ENCODE data around the gene EXOSC10.

Gene EXOSC10

GRCh38 chr1:11143907-11144306 is 44.2 kb upstream of the EXOSC10 start:
- Histone ChIP-seq H3K27me3 (ENCODE audit: control insufficient read depth in 3 of 3, insufficient read depth in 3 of 3, low read depth in 1 of 3, low read length in 3 of 3) (no peaks in the 10 kb centered on the region), H4K91ac (ENCODE audit: low read depth, low read length, poor library complexity) (no peak overlapping the region), H2AFZ (ENCODE audit: low read length) (no peak overlapping the region), H2BK12ac (ENCODE audit: low read length) (no peak overlapping the region), H3K4me1 (ENCODE audit: control insufficient read depth in 2 of 2, insufficient read depth in 1 of 2, low read depth in 1 of 2, low read length in 2 of 2) (no peaks in the 10 kb centered on the region), H3K4me2 (ENCODE audit: insufficient read depth, low read length, poor library complexity, severe bottlenecking) (no peak overlapping the region), H3K27ac (replicated peaks; ENCODE audit: low read length) (no peak overlapping the region), H2BK15ac (ENCODE audit: low read length) (no peak overlapping the region), H3K9me3 (replicated peaks in 1 of 2; ENCODE audit: control insufficient read depth in 2 of 2, insufficient read depth in 1 of 2, low read depth in 1 of 2, low read length in 2 of 2) (no peaks in the 10 kb centered on the region), H2BK5ac (ENCODE audit: low read length) (no peak overlapping the region), H3K4me3 (ENCODE audit: low read length in 2 of 2) (no peak overlapping the region), H3K9ac (ENCODE audit: low read depth, low read length, poor library complexity) (no peak overlapping the region), H2AK5ac (ENCODE audit: low read depth, low read length) (no peak overlapping the region), H4K8ac (ENCODE audit: low read depth, low read length) (no peak overlapping the region), H3K4ac (ENCODE audit: low read length) (no peak overlapping the region), H3K79me1 (ENCODE audit: low read depth, low read length) (no peaks in the 10 kb centered on the region), H2BK120ac (ENCODE audit: low read depth, low read length) (no peak overlapping the region), H3K23ac (ENCODE audit: low read depth, low read length, poor library complexity) (no peak overlapping the region), H3K36me3 (replicated peaks in 1 of 2; ENCODE audit: control insufficient read depth in 2 of 2, insufficient read depth in 2 of 2, low read length in 2 of 2) (peaks cover 27 to 85% of the 10 kb centered on the region in 2 donors), H3K18ac (ENCODE audit: low read length) (no peak overlapping the region), H3K14ac (ENCODE audit: low read length) (no peak overlapping the region)
- no peak for DNase-seq (ENCODE audit: low spot score)
- no CpG with 5 or more reads among the region's 2 CpGs for WGBS, 2 donors (ENCODE audit: extremely low coverage in 2 of 2, insufficient read length in 2 of 2, insufficient replicate concordance in 1 of 2)

DNA sequence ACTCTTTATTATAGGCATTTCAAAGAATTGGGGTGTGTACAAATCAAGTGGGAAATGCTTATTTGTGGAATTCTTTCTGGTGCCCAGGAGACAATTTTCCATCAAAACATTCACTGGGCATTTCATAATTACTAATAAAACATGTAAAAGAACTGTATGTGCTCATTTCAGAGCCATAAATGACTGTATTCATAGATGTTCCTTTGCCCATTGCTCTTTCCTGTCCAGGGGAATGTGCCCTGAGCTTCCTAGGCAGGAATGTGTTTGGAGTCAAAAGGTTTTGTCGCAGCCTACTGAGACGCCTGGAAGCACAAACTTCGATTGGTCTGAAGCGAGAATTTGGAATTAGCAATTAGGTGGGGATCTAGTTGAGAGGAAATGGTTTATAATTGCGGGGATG is 43.7 kb upstream of the EXOSC10 start:
- Histone ChIP-seq H3K23ac (ENCODE audit: low read depth, low read length, poor library complexity) (no peak overlapping the region), H4K91ac (ENCODE audit: low read depth, low read length, poor library complexity) (no peak overlapping the region), H2BK5ac (ENCODE audit: low read length) (no peak overlapping the region), H3K4me3 (ENCODE audit: low read length in 2 of 2) (no peak overlapping the region), H3K4me2 (ENCODE audit: insufficient read depth, low read length, poor library complexity, severe bottlenecking) (no peak overlapping the region), H3K18ac (ENCODE audit: low read length) (no peak overlapping the region), H3K36me3 (replicated peaks in 1 of 2; ENCODE audit: control insufficient read depth in 2 of 2, insufficient read depth in 2 of 2, low read length in 2 of 2) (peaks cover 28 to 86% of the 10 kb centered on the region in 2 donors), H3K79me1 (ENCODE audit: low read depth, low read length) (no peaks in the 10 kb centered on the region), H2BK120ac (ENCODE audit: low read depth, low read length) (no peak overlapping the region), H3K9me3 (replicated peaks in 1 of 2; ENCODE audit: control insufficient read depth in 2 of 2, insufficient read depth in 1 of 2, low read depth in 1 of 2, low read length in 2 of 2) (no peaks in the 10 kb centered on the region), H3K4me1 (ENCODE audit: control insufficient read depth in 2 of 2, insufficient read depth in 1 of 2, low read depth in 1 of 2, low read length in 2 of 2) (no peaks in the 10 kb centered on the region), H3K14ac (ENCODE audit: low read length) (no peak overlapping the region), H4K8ac (ENCODE audit: low read depth, low read length) (no peak overlapping the region), H3K27ac (replicated peaks; ENCODE audit: low read length) (no peak overlapping the region), H2AK5ac (ENCODE audit: low read depth, low read length) (no peak overlapping the region), H2BK15ac (ENCODE audit: low read length) (no peak overlapping the region), H3K27me3 (ENCODE audit: control insufficient read depth in 3 of 3, insufficient read depth in 3 of 3, low read depth in 1 of 3, low read length in 3 of 3) (no peaks in the 10 kb centered on the region), H2AFZ (ENCODE audit: low read length) (no peak overlapping the region), H2BK12ac (ENCODE audit: low read length) (no peak overlapping the region), H3K9ac (ENCODE audit: low read depth, low read length, poor library complexity) (no peak overlapping the region), H3K4ac (ENCODE audit: low read length) (no peak overlapping the region)
- no peak for DNase-seq (ENCODE audit: low spot score)
- 100% methylated on average over 2 of the region's 5 CpGs; no CpG with 5 or more reads in 1 of the 2 donors for WGBS, 2 donors (ENCODE audit: extremely low coverage in 2 of 2, insufficient read length in 2 of 2, insufficient replicate concordance in 1 of 2)

DNA sequence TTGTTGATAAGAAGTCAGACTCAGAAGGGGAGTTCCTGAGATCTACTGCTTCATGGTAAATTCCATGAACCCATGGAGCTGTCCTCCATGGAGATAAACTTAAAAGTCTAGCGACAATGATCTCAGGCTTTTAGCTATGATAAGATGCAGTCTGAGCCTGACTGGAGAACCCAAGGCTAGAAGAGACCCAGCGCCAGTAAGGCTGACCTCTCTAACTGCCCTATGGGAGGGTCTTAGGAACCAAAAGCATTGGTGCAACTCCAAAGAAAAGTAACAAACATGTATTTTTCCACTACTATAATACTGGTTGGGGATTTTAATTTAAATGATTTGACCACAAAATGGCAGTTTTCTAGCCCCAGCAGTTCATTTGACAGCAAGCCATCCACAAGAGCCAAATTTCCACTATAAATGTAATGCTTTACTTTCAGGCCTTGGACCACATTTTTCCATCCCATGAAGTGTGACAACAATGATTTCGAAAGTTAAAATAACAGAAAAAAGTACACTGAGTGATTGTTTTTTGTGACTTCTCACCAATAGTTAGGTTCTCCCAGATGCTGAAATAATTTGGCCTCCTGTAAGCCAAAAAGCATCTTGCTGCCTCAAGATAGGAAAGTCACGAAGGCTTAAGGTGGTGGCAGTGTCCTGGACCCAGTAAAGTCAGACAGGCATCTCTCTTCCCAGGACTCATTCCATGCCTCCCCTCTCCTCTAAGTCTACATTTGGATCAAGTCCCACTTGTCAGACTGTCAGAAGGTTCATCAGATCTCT is 43.1 kb upstream of the EXOSC10 start:
- H2AFZ ChIP-seq (ENCODE audit: low read length): no peak overlapping the region
- H2BK12ac ChIP-seq (ENCODE audit: low read length): no peak overlapping the region
- H3K23ac ChIP-seq (ENCODE audit: low read depth, low read length, poor library complexity): no peak overlapping the region
- no peak overlapping the region for H3K9ac ChIP-seq (ENCODE audit: low read depth, low read length, poor library complexity)
- H3K27me3 ChIP-seq (ENCODE audit: control insufficient read depth in 3 of 3, insufficient read depth in 3 of 3, low read depth in 1 of 3, low read length in 3 of 3): no peaks in the 10 kb centered on the region
- H2BK120ac ChIP-seq (ENCODE audit: low read depth, low read length): no peak overlapping the region
- H2BK15ac ChIP-seq (ENCODE audit: low read length): no peak overlapping the region
- H3K18ac ChIP-seq (ENCODE audit: low read length): no peak overlapping the region
- H3K36me3 ChIP-seq (replicated peaks in 1 of 2; ENCODE audit: control insufficient read depth in 2 of 2, insufficient read depth in 2 of 2, low read length in 2 of 2): peaks cover 31 to 86% of the 10 kb centered on the region in 2 donors
- H3K4me2 ChIP-seq (ENCODE audit: insufficient read depth, low read length, poor library complexity, severe bottlenecking): no peak overlapping the region
- no peak overlapping the region for H3K4me3 ChIP-seq (ENCODE audit: low read length in 2 of 2)
- WGBS, 2 donors (ENCODE audit: extremely low coverage in 2 of 2, insufficient read length in 2 of 2, insufficient replicate concordance in 1 of 2): no CpG with 5 or more reads among the region's 4 CpGs
- H3K4me1 ChIP-seq (ENCODE audit: control insufficient read depth in 2 of 2, insufficient read depth in 1 of 2, low read depth in 1 of 2, low read length in 2 of 2): no peaks in the 10 kb centered on the region
- H3K79me1 ChIP-seq (ENCODE audit: low read depth, low read length): no peaks in the 10 kb centered on the region
- no peak overlapping the region for H4K91ac ChIP-seq (ENCODE audit: low read depth, low read length, poor library complexity)
- no peak for DNase-seq (ENCODE audit: low spot score)
- H3K14ac ChIP-seq (ENCODE audit: low read length): no peak overlapping the region
- no peaks in the 10 kb centered on the region for H3K9me3 ChIP-seq (replicated peaks in 1 of 2; ENCODE audit: control insufficient read depth in 2 of 2, insufficient read depth in 1 of 2, low read depth in 1 of 2, low read length in 2 of 2)
- no peak overlapping the region for H3K4ac ChIP-seq (ENCODE audit: low read length)
- no peak overlapping the region for H2BK5ac ChIP-seq (ENCODE audit: low read length)
- H2AK5ac ChIP-seq (ENCODE audit: low read depth, low read length): no peak overlapping the region
- H3K27ac ChIP-seq (replicated peaks; ENCODE audit: low read length): no peak overlapping the region
- no peak overlapping the region for H4K8ac ChIP-seq (ENCODE audit: low read depth, low read length)

- no peak overlapping the region for H2BK15ac ChIP-seq (ENCODE audit: low read length)
- no peak overlapping the region for H3K18ac ChIP-seq (ENCODE audit: low read length)
- no peak for DNase-seq (ENCODE audit: low spot score)
- H2BK120ac ChIP-seq (ENCODE audit: low read depth, low read length): no peak overlapping the region
- no peak overlapping the region for H3K23ac ChIP-seq (ENCODE audit: low read depth, low read length, poor library complexity)
- no peak overlapping the region for H2AFZ ChIP-seq (ENCODE audit: low read length)
- no peak overlapping the region for H3K4ac ChIP-seq (ENCODE audit: low read length)
- H3K4me2 ChIP-seq (ENCODE audit: insufficient read depth, low read length, poor library complexity, severe bottlenecking): no peak overlapping the region
- H3K27ac ChIP-seq (replicated peaks; ENCODE audit: low read length): no peak overlapping the region
- no peak overlapping the region for H4K91ac ChIP-seq (ENCODE audit: low read depth, low read length, poor library complexity)
- H3K4me3 ChIP-seq (ENCODE audit: low read length in 2 of 2): no peak overlapping the region
- no peak overlapping the region for H3K14ac ChIP-seq (ENCODE audit: low read length)
- no peak overlapping the region for H3K9ac ChIP-seq (ENCODE audit: low read depth, low read length, poor library complexity)
- H2BK12ac ChIP-seq (ENCODE audit: low read length): no peak overlapping the region
- WGBS, 2 donors (ENCODE audit: extremely low coverage in 2 of 2, insufficient read length in 2 of 2, insufficient replicate concordance in 1 of 2): no CpG with 5 or more reads among the region's 3 CpGs
- H3K79me1 ChIP-seq (ENCODE audit: low read depth, low read length): no peaks in the 10 kb centered on the region
- H3K9me3 ChIP-seq (replicated peaks in 1 of 2; ENCODE audit: control insufficient read depth in 2 of 2, insufficient read depth in 1 of 2, low read depth in 1 of 2, low read length in 2 of 2): no peaks in the 10 kb centered on the region
- H2BK5ac ChIP-seq (ENCODE audit: low read length): no peak overlapping the region
- no peaks in the 10 kb centered on the region for H3K4me1 ChIP-seq (ENCODE audit: control insufficient read depth in 2 of 2, insufficient read depth in 1 of 2, low read depth in 1 of 2, low read length in 2 of 2)
- H3K36me3 ChIP-seq (replicated peaks in 1 of 2; ENCODE audit: control insufficient read depth in 2 of 2, insufficient read depth in 2 of 2, low read length in 2 of 2): peaks cover 22 to 78% of the 10 kb centered on the region in 2 donors
- no peak overlapping the region for H2AK5ac ChIP-seq (ENCODE audit: low read depth, low read length)
- H4K8ac ChIP-seq (ENCODE audit: low read depth, low read length): no peak overlapping the region
- no peaks in the 10 kb centered on the region for H3K27me3 ChIP-seq (ENCODE audit: control insufficient read depth in 3 of 3, insufficient read depth in 3 of 3, low read depth in 1 of 3, low read length in 3 of 3)
Observed at GRCh38 chr1:11138952-11139351, 39.3 kb upstream of the EXOSC10 start.
